K562 (cell line): ENCODE data around the gene ACBD3. TPM values are rescaled to one million over a fixed set of nuclear protein-coding genes. Genes with fewer than 3 reads are reported as not detected.

Experiments used
- CBX3 ChIP-seq, 2 experiments: IDR thresholded peaks; 1 replicate in 1 of 2; 2 replicates in 1 of 2; pipeline ENCODE4 v1.6.1; 2012; ENCODE audit warnings: inconsistent platforms in 2 of 2, low read length in 2 of 2, borderline replicate concordance in 1 of 2, control low read depth in 1 of 2
- CCAR2 ChIP-seq: fragments of 200-400 bp; formaldehyde crosslinking; IDR thresholded peaks from 2 replicates; pipeline ENCODE4 v1.6.1; 2017; ENCODE audit warnings: mild to moderate bottlenecking, low read depth, low read length
- CHD1 ChIP-seq: fragments of 200-600 bp; sonication (generic); IDR thresholded peaks from one replicate; pipeline ENCODE4 v1.6.1; 2012; ENCODE audit warnings: mild to moderate bottlenecking, moderate library complexity, low read length, inconsistent platforms
- GATA2 ChIP-seq: sonication (generic); formaldehyde crosslinking; IDR thresholded peaks from 2 replicates; pipeline ENCODE4 v1.4.0; 2020; ENCODE audit warnings: mild to moderate bottlenecking, missing genetic modification reagents
- MAZ ChIP-seq, 2 experiments: fragments of 450-650 bp in 1 of 2; sonication (generic) in 1 of 2; formaldehyde crosslinking; IDR thresholded peaks in 1 of 2; conservative IDR thresholded peaks in 1 of 2; 2 replicates each; pipeline versions ENCODE4 v1.4.0 to v1.5.0; 2020; ENCODE audit warnings: mild to moderate bottlenecking in 1 of 2, missing genetic modification reagents in 1 of 2
- MCM2 ChIP-seq: fragments of 450-650 bp; IDR thresholded peaks from 2 replicates; pipeline ENCODE4 v1.6.1; 2017; ENCODE audit warnings: low read depth, mild to moderate bottlenecking
- SIN3A ChIP-seq, 2 experiments: fragments of 150-350 bp in 1 of 2; IDR thresholded peaks; 2 replicates each; pipeline ENCODE4 v1.6.1; 2011 to 2016; ENCODE audit warnings: borderline replicate concordance in 2 of 2, low read depth in 2 of 2, low read length in 2 of 2, mild to moderate bottlenecking in 2 of 2, moderate library complexity in 2 of 2; ENCODE audit not compliant: control insufficient read depth in 1 of 2
- SLC30A9 ChIP-seq: fragments of 250-450 bp; sonication (Bioruptor Pico); IDR thresholded peaks from 2 replicates; pipeline ENCODE4 v1.8.0; 2022; ENCODE audit warnings: mild to moderate bottlenecking, moderate library complexity
- SRSF9 ChIP-seq: fragments of 200-400 bp; formaldehyde crosslinking; IDR thresholded peaks from 2 replicates; pipeline ENCODE4 v1.6.1; 2017; ENCODE audit warnings: low read depth, low read length, borderline replicate concordance
- TGIF2 ChIP-seq: sonication (generic); formaldehyde crosslinking; IDR thresholded peaks from 2 replicates; pipeline ENCODE4 v1.8.1; 2022; ENCODE audit warnings: mild to moderate bottlenecking, missing genetic modification reagents, moderate library complexity
- TRIM28 ChIP-seq: fragments of 450-650 bp; IDR thresholded peaks from 2 replicates; pipeline ENCODE4 v1.6.1; 2017
- ZBTB7A ChIP-seq: IDR thresholded peaks from 2 replicates; pipeline ENCODE4 v1.6.1; 2011; ENCODE audit warnings: low read depth, mild to moderate bottlenecking, low read length, moderate library complexity, borderline replicate concordance; ENCODE audit not compliant: control insufficient read depth
- ZNF121 ChIP-seq: sonication (generic); formaldehyde crosslinking; conservative IDR thresholded peaks from 2 replicates; pipeline ENCODE4 v1.8.0; 2022; ENCODE audit warnings: missing genetic modification reagents
- ZNF133 ChIP-seq: fragments of 250-450 bp; sonication (Bioruptor Pico); IDR thresholded peaks from 2 replicates; pipeline ENCODE4 v1.4.0; 2020; ENCODE audit warnings: mild to moderate bottlenecking
- ZNF282 ChIP-seq: sonication (generic); formaldehyde crosslinking; IDR thresholded peaks from 2 replicates; pipeline ENCODE4 v1.8.1; 2023; ENCODE audit warnings: missing genetic modification reagents
- ZNF316 ChIP-seq: fragments of 450-650 bp; IDR thresholded peaks from 2 replicates; pipeline ENCODE4 v1.6.1; 2016
- ZNF717 ChIP-seq: fragments of 250-450 bp; sonication (Bioruptor Pico); IDR thresholded peaks from 2 replicates; pipeline ENCODE4 v1.5.0; 2021
- polyA plus RNA-seq, 8 experiments: library from polyadenylated mRNA; depleted of rRNA in 4 of 8; stranded (reverse) in 5 of 8; unstranded in 3 of 8; fragments of >200 nt; fragmentation: Nextera tagmentation in 2 of 8; fragmentation: Illumina TruSeq in 1 of 8; extraction: Ambion mirVana in 2 of 8; extraction: Trizol in 1 of 8; gene quantifications; 2 replicates each; pipeline versions ENCODE4 v1.2.1 to v1.2.3, GENCODE V29; 2011 to 2014; ENCODE audit warnings: inconsistent platforms in 1 of 8, missing spikeins in 1 of 8
- total RNA-seq, 7 experiments: library from RNA; depleted of rRNA in 6 of 7; stranded (reverse); fragments of >200 nt in 6 of 7; fragmentation: Illumina TruSeq in 2 of 7; extraction: Trizol in 2 of 7; gene quantifications; 2 replicates each; pipeline versions ENCODE4 v1.2.1 to v1.2.3, GENCODE V29; 2011 to 2021; ENCODE audit warnings: low replicate concordance in 1 of 7
- TF ChIP-seq, protein P1 (sequence below), 2 experiments: fragments of 450-650 bp in 1 of 2; sonication (generic) in 1 of 2; formaldehyde crosslinking in 1 of 2; IDR thresholded peaks; 2 replicates each; pipeline versions ENCODE4 v1.7.1 to v1.9.0; 2016 to 2022; ENCODE audit warnings: inconsistent platforms in 1 of 2, mild to moderate bottlenecking in 1 of 2, missing genetic modification reagents in 1 of 2
- TF ChIP-seq, protein P2 (sequence below): sonication (generic); formaldehyde crosslinking; IDR thresholded peaks from 2 replicates; pipeline ENCODE4 v1.8.0; 2022; ENCODE audit warnings: mild to moderate bottlenecking, missing genetic modification reagents
- TF ChIP-seq, protein P3 (sequence below): fragments of 450-650 bp; formaldehyde crosslinking; IDR thresholded peaks from 2 replicates; pipeline ENCODE4 v1.4.0; 2022; ENCODE audit warnings: mild to moderate bottlenecking, moderate library complexity

The ACBD3 gene
- total and polyA plus RNA-seq, 9 of the 15 experiments (the other 6 are each of a cell fraction or from before 2014, with no cell fraction given) = 11.1 to 36.7 (median 26.9) TPM

DNA sequence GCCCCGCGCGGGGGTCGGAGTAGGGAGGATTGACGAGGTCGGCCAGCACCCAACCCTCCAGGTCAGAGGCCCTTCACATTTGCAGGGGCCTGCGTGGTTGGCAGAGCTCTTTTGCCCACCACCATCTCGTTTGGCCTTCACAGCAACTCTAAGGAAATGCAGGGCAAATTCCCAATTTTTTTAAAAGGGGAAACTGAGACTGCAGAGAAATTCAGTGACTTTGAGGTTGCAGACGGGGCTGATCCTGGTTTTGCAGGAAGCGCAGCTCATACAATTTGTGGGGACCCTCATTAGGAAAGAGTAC is 430 bp upstream of the ACBD3 start (continued):
- TF ChIP-seq, protein P1, sequence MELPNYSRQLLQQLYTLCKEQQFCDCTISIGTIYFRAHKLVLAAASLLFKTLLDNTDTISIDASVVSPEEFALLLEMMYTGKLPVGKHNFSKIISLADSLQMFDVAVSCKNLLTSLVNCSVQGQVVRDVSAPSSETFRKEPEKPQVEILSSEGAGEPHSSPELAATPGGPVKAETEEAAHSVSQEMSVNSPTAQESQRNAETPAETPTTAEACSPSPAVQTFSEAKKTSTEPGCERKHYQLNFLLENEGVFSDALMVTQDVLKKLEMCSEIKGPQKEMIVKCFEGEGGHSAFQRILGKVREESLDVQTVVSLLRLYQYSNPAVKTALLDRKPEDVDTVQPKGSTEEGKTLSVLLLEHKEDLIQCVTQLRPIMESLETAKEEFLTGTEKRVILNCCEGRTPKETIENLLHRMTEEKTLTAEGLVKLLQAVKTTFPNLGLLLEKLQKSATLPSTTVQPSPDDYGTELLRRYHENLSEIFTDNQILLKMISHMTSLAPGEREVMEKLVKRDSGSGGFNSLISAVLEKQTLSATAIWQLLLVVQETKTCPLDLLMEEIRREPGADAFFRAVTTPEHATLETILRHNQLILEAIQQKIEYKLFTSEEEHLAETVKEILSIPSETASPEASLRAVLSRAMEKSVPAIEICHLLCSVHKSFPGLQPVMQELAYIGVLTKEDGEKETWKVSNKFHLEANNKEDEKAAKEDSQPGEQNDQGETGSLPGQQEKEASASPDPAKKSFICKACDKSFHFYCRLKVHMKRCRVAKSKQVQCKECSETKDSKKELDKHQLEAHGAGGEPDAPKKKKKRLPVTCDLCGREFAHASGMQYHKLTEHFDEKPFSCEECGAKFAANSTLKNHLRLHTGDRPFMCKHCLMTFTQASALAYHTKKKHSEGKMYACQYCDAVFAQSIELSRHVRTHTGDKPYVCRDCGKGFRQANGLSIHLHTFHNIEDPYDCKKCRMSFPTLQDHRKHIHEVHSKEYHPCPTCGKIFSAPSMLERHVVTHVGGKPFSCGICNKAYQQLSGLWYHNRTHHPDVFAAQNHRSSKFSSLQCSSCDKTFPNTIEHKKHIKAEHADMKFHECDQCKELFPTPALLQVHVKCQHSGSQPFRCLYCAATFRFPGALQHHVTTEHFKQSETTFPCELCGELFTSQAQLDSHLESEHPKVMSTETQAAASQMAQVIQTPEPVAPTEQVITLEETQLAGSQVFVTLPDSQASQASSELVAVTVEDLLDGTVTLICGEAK (IDR thresholded peaks at IDR 0.05) = no peak
- TF ChIP-seq, protein P1 (CRISPR knock-in tag; IDR thresholded peaks at IDR 0.05) = no peak
- TF ChIP-seq TRIM28 (no peak), ZNF316 (no peak), ZBTB7A (no peak), CHD1 (no peak), ZNF717 (CRISPR knock-in tag) (no peak), ZNF121 (CRISPR knock-in tag) (no peak), SIN3A (IDR thresholded peaks at IDR 0.05; ENCODE audit: borderline replicate concordance in 2 of 2, control insufficient read depth in 1 of 2, low read depth in 2 of 2, low read length in 2 of 2) (no peak), SRSF9 (no peak), MAZ (CRISPR knock-in tag; conservative IDR thresholded peaks at IDR 0.05 in 1 of 2, IDR thresholded peaks at IDR 0.05 in 1 of 2) (no peak; a peak in 1 of 4 replicates), SLC30A9 (CRISPR knock-in tag) (no peak), ZNF133 (no peak), CCAR2 (no peak), GATA2 (CRISPR knock-in tag) (no peak), CBX3 (IDR thresholded peaks at IDR 0.05; ENCODE audit: borderline replicate concordance in 1 of 2, low read length in 2 of 2) (no peak), MCM2 (no peak), TGIF2 (CRISPR knock-in tag) (no peak), ZNF282 (CRISPR knock-in tag) (no peak)
- TF ChIP-seq, protein P2, sequence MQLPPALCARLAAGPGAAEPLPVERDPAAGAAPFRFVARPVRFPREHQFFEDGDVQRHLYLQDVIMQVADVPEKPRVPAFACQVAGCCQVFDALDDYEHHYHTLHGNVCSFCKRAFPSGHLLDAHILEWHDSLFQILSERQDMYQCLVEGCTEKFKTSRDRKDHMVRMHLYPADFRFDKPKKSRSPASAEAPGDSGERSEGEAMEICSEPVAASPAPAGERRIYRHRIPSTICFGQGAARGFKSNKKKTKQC (CRISPR knock-in tag) = no peak
- TF ChIP-seq, protein P3, sequence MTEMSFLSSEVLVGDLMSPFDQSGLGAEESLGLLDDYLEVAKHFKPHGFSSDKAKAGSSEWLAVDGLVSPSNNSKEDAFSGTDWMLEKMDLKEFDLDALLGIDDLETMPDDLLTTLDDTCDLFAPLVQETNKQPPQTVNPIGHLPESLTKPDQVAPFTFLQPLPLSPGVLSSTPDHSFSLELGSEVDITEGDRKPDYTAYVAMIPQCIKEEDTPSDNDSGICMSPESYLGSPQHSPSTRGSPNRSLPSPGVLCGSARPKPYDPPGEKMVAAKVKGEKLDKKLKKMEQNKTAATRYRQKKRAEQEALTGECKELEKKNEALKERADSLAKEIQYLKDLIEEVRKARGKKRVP (CRISPR knock-in tag) = no peak
